HUES6 (cell line): ENCODE results near the gene PDE7B.
A peak's percentile ranks its signal among the peaks of the same experiment; 100 is the strongest.

ENCODE experiments used
- H3K27ac ChIP-seq: 2 replicates; pipeline ENCODE4 v1.7.0; 2013; ENCODE audit warnings: low read depth, mild to moderate bottlenecking, low read length, inconsistent platforms
- H3K27me3 ChIP-seq: 2 replicates; pipeline ENCODE4 v1.6.1; 2013; ENCODE audit warnings: low read length; ENCODE audit not compliant: control insufficient read depth, insufficient read depth
- H3K36me3 ChIP-seq: 2 replicates; pipeline ENCODE4 v1.6.1; 2013; ENCODE audit warnings: low read length; ENCODE audit not compliant: control insufficient read depth, insufficient read depth
- H3K4me1 ChIP-seq: 2 replicates; pipeline ENCODE4 v1.6.1; 2013; ENCODE audit warnings: low read length; ENCODE audit not compliant: control insufficient read depth, insufficient read depth
- H3K4me3 ChIP-seq: 2 replicates; pipeline ENCODE4 v1.5.1; 2013; ENCODE audit warnings: low read depth, low read length
- H3K9ac ChIP-seq: one replicate; pipeline ENCODE4 v1.6.1; 2013; ENCODE audit warnings: mild to moderate bottlenecking, low read length
- H3K9me3 ChIP-seq: 2 replicates; pipeline ENCODE4 v1.6.1; 2013; ENCODE audit warnings: low read depth, low read length; ENCODE audit not compliant: control insufficient read depth, insufficient read depth

Gene PDE7B

GRCh38 chr6:136069119-136069518, 217.6 kb downstream of the PDE7B start:
- peaks cover 19% of the 10 kb centered on the region for H3K4me1 ChIP-seq
- no peak overlapping the region for H3K9ac ChIP-seq
- H3K36me3 ChIP-seq: no peaks in the 10 kb centered on the region
- H3K9me3 ChIP-seq: no peaks in the 10 kb centered on the region
- H3K27me3 ChIP-seq: no peaks in the 10 kb centered on the region
- peak overlapping the region; percentile 63; the same call in 1 of the 2 replicates for H3K27ac ChIP-seq
- no peak overlapping the region for H3K4me3 ChIP-seq

- no peak overlapping the region for H3K4me3 ChIP-seq
Measured at GRCh38 chr6:136070815-136071214, 219.3 kb downstream of the PDE7B start.

GRCh38 chr6:136072691-136073090, 221.2 kb downstream of the PDE7B start:
- Histone ChIP-seq H3K27ac (no peak overlapping the region), H3K4me1 (peaks cover 13% of the 10 kb centered on the region), H3K9ac (no peak overlapping the region), H3K27me3 (no peaks in the 10 kb centered on the region), H3K9me3 (no peaks in the 10 kb centered on the region), H3K36me3 (no peaks in the 10 kb centered on the region), H3K4me3 (no peak overlapping the region)

More at GRCh38 chr6:136070815-136071214, 219.3 kb downstream of the PDE7B start:
- no peaks in the 10 kb centered on the region for H3K9me3 ChIP-seq
- H3K9ac ChIP-seq: no peak overlapping the region
- no peaks in the 10 kb centered on the region for H3K36me3 ChIP-seq
- H3K27me3 ChIP-seq: no peaks in the 10 kb centered on the region
- H3K4me1 ChIP-seq: peaks cover 19% of the 10 kb centered on the region
- H3K27ac ChIP-seq: no peak overlapping the region

GRCh38 chr6:136073216-136073615, 221.7 kb downstream of the PDE7B start:
- H3K4me1 ChIP-seq: peaks cover 8% of the 10 kb centered on the region
- H3K27ac ChIP-seq: no peak overlapping the region
- H3K9ac ChIP-seq: no peak overlapping the region

GRCh38 chr6:136076496-136076895, 225.0 kb downstream of the PDE7B start:
- no peaks in the 10 kb centered on the region for H3K36me3 ChIP-seq
- no peaks in the 10 kb centered on the region; the same call in 1 of the 2 replicates for H3K4me1 ChIP-seq
- no peaks in the 10 kb centered on the region for H3K9me3 ChIP-seq
- H3K4me3 ChIP-seq: no peak overlapping the region
- no peaks in the 10 kb centered on the region for H3K27me3 ChIP-seq
- H3K27ac ChIP-seq: no peak overlapping the region
- no peak overlapping the region for H3K9ac ChIP-seq

More at GRCh38 chr6:136073216-136073615, 221.7 kb downstream of the PDE7B start:
- H3K36me3 ChIP-seq: no peaks in the 10 kb centered on the region
- H3K9me3 ChIP-seq: no peaks in the 10 kb centered on the region
- no peaks in the 10 kb centered on the region for H3K27me3 ChIP-seq
- no peak overlapping the region for H3K4me3 ChIP-seq

- Histone ChIP-seq H3K36me3 (no peaks in the 10 kb centered on the region), H3K9ac (no peak overlapping the region), H3K9me3 (no peaks in the 10 kb centered on the region), H3K27ac (no peak overlapping the region), H3K4me3 (no peak overlapping the region), H3K27me3 (no peaks in the 10 kb centered on the region), H3K4me1 (no peaks in the 10 kb centered on the region; the same call in 1 of the 2 replicates)
Measured at GRCh38 chr6:136077834-136078576, 226.5 kb downstream of the PDE7B start.

GRCh38 chr6:136079701-136080565, 228.4 kb downstream of the PDE7B start:
- H3K36me3 ChIP-seq: no peaks in the 10 kb centered on the region
- H3K9ac ChIP-seq: no peak overlapping the region
- H3K9me3 ChIP-seq: no peaks in the 10 kb centered on the region
- H3K27ac ChIP-seq: no peak overlapping the region
- H3K27me3 ChIP-seq: no peaks in the 10 kb centered on the region
- H3K4me3 ChIP-seq: no peak overlapping the region
- H3K4me1 ChIP-seq: no peaks in the 10 kb centered on the region; the same call in 1 of the 2 replicates

GRCh38 chr6:136083540-136083939, 232.0 kb downstream of the PDE7B start:
- Histone ChIP-seq H3K27ac (no peak overlapping the region), H3K36me3 (no peaks in the 10 kb centered on the region), H3K4me3 (no peak overlapping the region), H3K4me1 (no peaks in the 10 kb centered on the region), H3K27me3 (no peaks in the 10 kb centered on the region), H3K9me3 (no peaks in the 10 kb centered on the region), H3K9ac (no peak overlapping the region)

GRCh38 chr6:136084403-136084802, 232.9 kb downstream of the PDE7B start:
- Histone ChIP-seq H3K36me3 (no peaks in the 10 kb centered on the region), H3K9me3 (no peaks in the 10 kb centered on the region), H3K27ac (no peak overlapping the region), H3K4me1 (no peaks in the 10 kb centered on the region), H3K9ac (no peak overlapping the region), H3K27me3 (no peaks in the 10 kb centered on the region), H3K4me3 (no peak overlapping the region)

- Histone ChIP-seq H3K4me3 (no peak overlapping the region), H3K36me3 (no peaks in the 10 kb centered on the region), H3K27ac (no peak overlapping the region), H3K9ac (no peak overlapping the region), H3K27me3 (no peaks in the 10 kb centered on the region), H3K4me1 (no peaks in the 10 kb centered on the region), H3K9me3 (no peaks in the 10 kb centered on the region)
Measured at GRCh38 chr6:136085370-136086115, 234.0 kb downstream of the PDE7B start.
